Measurements from ENCODE around the gene EID3.
"Not testable (repeated sequence)": the region's sequence is repeated elsewhere in the genome, so short reads cannot be mapped to it uniquely, and the experiment has no call there.

DNA sequence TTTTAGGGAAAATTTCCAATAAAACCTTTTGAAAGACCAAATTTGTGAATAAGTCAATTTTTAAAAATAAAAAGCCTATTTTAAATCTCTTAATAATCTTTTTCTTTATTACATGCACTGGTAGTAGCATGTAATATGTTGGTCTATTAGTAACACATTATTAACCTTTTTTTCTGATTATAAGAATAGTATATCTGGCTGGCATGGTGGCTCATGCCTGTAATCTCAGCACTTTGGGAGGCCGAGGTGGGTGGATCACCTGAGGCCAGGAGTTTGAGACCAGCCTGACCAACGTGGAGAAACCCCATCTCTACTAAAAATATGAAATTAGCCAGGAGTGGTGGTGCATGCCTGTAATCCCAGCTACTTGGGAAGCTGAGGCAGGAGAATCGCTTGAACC is 28.7 kb downstream of the EID3 start:
- TF ChIP-seq, protein P1, sequence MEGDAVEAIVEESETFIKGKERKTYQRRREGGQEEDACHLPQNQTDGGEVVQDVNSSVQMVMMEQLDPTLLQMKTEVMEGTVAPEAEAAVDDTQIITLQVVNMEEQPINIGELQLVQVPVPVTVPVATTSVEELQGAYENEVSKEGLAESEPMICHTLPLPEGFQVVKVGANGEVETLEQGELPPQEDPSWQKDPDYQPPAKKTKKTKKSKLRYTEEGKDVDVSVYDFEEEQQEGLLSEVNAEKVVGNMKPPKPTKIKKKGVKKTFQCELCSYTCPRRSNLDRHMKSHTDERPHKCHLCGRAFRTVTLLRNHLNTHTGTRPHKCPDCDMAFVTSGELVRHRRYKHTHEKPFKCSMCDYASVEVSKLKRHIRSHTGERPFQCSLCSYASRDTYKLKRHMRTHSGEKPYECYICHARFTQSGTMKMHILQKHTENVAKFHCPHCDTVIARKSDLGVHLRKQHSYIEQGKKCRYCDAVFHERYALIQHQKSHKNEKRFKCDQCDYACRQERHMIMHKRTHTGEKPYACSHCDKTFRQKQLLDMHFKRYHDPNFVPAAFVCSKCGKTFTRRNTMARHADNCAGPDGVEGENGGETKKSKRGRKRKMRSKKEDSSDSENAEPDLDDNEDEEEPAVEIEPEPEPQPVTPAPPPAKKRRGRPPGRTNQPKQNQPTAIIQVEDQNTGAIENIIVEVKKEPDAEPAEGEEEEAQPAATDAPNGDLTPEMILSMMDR (IDR thresholded peaks at IDR 0.05 in 4 of 5, conservative IDR thresholded peaks at IDR 0.05 in 1 of 5), result not testable (repeated sequence)
- TF ChIP-seq POLR2A (IDR thresholded peaks at IDR 0.05), result not testable (repeated sequence)

Measured in gastrocnemius medialis (tissue), 4 donors.